K562 (cell line): ENCODE results near the gene GRIK5. TPM values are rescaled to one million over a fixed set of nuclear protein-coding genes. Genes with fewer than 3 reads are reported as not detected.
A peak's percentile ranks its signal among the peaks of the same experiment; 100 is the strongest.

ENCODE experiments used
- CHAMP1 ChIP-seq: fragments of 450-650 bp; IDR thresholded peaks from 2 replicates; pipeline ENCODE4 v1.6.1; 2016; ENCODE audit warnings: mild to moderate bottlenecking
- GATAD2B ChIP-seq: fragments of 450-650 bp; IDR thresholded peaks from 2 replicates; pipeline ENCODE4 v1.6.1; 2017; ENCODE audit warnings: mild to moderate bottlenecking, borderline replicate concordance
- GTF2A2 ChIP-seq: IDR thresholded peaks from 2 replicates; pipeline ENCODE4 v1.6.1; 2016; ENCODE audit warnings: mild to moderate bottlenecking, missing genetic modification characterization, missing compliant biosample characterization
- KLF6 ChIP-seq: fragments of 250-450 bp; sonication (Bioruptor Pico); IDR thresholded peaks from 2 replicates; pipeline ENCODE4 v1.4.0; 2020; ENCODE audit warnings: mild to moderate bottlenecking, moderate library complexity, borderline replicate concordance
- TSC22D4 ChIP-seq: fragments of 450-650 bp; IDR thresholded peaks from 2 replicates; pipeline ENCODE4 v1.6.1; 2016; ENCODE audit warnings: missing genetic modification characterization, missing biosample characterization, control low read depth
- ZKSCAN1 ChIP-seq: fragments of 150-350 bp; IDR thresholded peaks from 2 replicates; pipeline ENCODE4 v1.6.1; 2016; ENCODE audit warnings: low read depth, low read length
- ZNF695 ChIP-seq: fragments of 450-650 bp; formaldehyde crosslinking; IDR thresholded peaks from 2 replicates; pipeline ENCODE4 v1.4.0; 2020; ENCODE audit warnings: mild to moderate bottlenecking, moderate library complexity
- ZNF696 ChIP-seq: fragments of 250-450 bp; sonication (Bioruptor Pico); conservative IDR thresholded peaks from 2 replicates; pipeline ENCODE4 v1.4.0; 2020; ENCODE audit warnings: mild to moderate bottlenecking, moderate library complexity
- ZNF707 ChIP-seq: fragments of 250-450 bp; sonication (Bioruptor Pico); conservative IDR thresholded peaks from 2 replicates; pipeline ENCODE4 v1.8.0; 2022; ENCODE audit warnings: inconsistent platforms, mild to moderate bottlenecking, moderate library complexity
- polyA plus RNA-seq, 8 experiments: library from polyadenylated mRNA; depleted of rRNA in 4 of 8; stranded (reverse) in 5 of 8; unstranded in 3 of 8; fragments of >200 nt; fragmentation: Nextera tagmentation in 2 of 8; fragmentation: Illumina TruSeq in 1 of 8; extraction: Ambion mirVana in 2 of 8; extraction: Trizol in 1 of 8; gene quantifications; 2 replicates each; pipeline versions ENCODE4 v1.2.1 to v1.2.3, GENCODE V29; 2011 to 2014; ENCODE audit warnings: inconsistent platforms in 1 of 8, missing spikeins in 1 of 8
- total RNA-seq, 7 experiments: library from RNA; depleted of rRNA in 6 of 7; stranded (reverse); fragments of >200 nt in 6 of 7; fragmentation: Illumina TruSeq in 2 of 7; extraction: Trizol in 2 of 7; gene quantifications; 2 replicates each; pipeline versions ENCODE4 v1.2.1 to v1.2.3, GENCODE V29; 2011 to 2021; ENCODE audit warnings: low replicate concordance in 1 of 7
- TF ChIP-seq, protein P1 (sequence below): fragments of 450-650 bp; IDR thresholded peaks from 2 replicates; pipeline ENCODE4 v1.6.1; 2016; ENCODE audit warnings: low read depth
- TF ChIP-seq, protein P2 (sequence below): fragments of 450-650 bp; IDR thresholded peaks from 2 replicates; pipeline ENCODE4 v1.6.1; 2017; ENCODE audit warnings: antibody characterized with exemption
- TF ChIP-seq, protein P3 (sequence below): fragments of 250-450 bp; sonication (Bioruptor Pico); IDR thresholded peaks from 2 replicates; pipeline ENCODE4 v1.8.0; 2022; ENCODE audit warnings: moderate library complexity, mild to moderate bottlenecking, inconsistent platforms

GRIK5 gene
- total and polyA plus RNA-seq, 9 of the 15 experiments (the other 6 are each of a cell fraction or from before 2014, with no cell fraction given), result 0.04 to 0.55 (median 0.27) TPM; not detected in 2

DNA sequence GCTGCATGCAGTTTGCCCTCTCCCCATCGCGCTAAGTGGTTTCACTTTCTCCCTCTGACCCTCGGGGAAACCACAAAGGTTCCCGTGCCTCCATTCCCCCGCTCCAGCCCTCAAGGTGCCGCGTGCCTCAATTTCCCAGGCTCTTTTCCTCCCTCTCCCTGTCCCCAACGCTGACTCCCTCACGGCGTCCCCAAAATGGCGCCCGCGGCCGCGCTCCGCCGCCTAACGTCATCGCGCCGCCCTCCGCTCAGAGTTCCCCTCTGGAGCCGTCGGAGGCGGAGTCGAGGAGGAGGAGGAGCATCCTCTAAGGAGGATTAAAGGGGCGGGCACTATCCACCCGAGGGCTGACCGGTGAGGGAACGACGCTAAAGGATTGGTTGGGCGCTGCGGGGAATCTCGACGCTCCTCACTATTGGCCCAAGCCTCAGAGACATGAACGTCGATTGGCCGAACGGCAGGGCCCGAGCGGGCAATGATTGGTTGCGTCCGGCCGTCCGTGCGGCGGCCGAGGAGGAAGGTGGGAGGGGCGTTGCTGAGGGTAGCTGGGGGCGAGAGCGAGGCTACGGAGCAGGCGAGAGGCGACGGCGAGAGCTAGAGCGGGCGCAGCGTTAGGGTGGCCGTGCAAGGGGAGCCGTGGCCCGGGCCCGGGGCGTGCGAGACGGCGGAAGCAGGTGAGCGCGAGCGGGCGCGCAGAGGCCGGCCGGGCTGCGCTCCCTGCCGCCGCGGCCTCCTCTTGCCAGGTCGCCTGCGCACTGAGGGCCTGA is 5.8 kb upstream of the GRIK5 start, which contains the start of gene ZNF574 (continued):
- no peak for TF ChIP-seq CHAMP1
- no peak for TF ChIP-seq KLF6 (CRISPR knock-in tag)
- TF ChIP-seq GATAD2B, result no peak
- TF ChIP-seq, protein P1, sequence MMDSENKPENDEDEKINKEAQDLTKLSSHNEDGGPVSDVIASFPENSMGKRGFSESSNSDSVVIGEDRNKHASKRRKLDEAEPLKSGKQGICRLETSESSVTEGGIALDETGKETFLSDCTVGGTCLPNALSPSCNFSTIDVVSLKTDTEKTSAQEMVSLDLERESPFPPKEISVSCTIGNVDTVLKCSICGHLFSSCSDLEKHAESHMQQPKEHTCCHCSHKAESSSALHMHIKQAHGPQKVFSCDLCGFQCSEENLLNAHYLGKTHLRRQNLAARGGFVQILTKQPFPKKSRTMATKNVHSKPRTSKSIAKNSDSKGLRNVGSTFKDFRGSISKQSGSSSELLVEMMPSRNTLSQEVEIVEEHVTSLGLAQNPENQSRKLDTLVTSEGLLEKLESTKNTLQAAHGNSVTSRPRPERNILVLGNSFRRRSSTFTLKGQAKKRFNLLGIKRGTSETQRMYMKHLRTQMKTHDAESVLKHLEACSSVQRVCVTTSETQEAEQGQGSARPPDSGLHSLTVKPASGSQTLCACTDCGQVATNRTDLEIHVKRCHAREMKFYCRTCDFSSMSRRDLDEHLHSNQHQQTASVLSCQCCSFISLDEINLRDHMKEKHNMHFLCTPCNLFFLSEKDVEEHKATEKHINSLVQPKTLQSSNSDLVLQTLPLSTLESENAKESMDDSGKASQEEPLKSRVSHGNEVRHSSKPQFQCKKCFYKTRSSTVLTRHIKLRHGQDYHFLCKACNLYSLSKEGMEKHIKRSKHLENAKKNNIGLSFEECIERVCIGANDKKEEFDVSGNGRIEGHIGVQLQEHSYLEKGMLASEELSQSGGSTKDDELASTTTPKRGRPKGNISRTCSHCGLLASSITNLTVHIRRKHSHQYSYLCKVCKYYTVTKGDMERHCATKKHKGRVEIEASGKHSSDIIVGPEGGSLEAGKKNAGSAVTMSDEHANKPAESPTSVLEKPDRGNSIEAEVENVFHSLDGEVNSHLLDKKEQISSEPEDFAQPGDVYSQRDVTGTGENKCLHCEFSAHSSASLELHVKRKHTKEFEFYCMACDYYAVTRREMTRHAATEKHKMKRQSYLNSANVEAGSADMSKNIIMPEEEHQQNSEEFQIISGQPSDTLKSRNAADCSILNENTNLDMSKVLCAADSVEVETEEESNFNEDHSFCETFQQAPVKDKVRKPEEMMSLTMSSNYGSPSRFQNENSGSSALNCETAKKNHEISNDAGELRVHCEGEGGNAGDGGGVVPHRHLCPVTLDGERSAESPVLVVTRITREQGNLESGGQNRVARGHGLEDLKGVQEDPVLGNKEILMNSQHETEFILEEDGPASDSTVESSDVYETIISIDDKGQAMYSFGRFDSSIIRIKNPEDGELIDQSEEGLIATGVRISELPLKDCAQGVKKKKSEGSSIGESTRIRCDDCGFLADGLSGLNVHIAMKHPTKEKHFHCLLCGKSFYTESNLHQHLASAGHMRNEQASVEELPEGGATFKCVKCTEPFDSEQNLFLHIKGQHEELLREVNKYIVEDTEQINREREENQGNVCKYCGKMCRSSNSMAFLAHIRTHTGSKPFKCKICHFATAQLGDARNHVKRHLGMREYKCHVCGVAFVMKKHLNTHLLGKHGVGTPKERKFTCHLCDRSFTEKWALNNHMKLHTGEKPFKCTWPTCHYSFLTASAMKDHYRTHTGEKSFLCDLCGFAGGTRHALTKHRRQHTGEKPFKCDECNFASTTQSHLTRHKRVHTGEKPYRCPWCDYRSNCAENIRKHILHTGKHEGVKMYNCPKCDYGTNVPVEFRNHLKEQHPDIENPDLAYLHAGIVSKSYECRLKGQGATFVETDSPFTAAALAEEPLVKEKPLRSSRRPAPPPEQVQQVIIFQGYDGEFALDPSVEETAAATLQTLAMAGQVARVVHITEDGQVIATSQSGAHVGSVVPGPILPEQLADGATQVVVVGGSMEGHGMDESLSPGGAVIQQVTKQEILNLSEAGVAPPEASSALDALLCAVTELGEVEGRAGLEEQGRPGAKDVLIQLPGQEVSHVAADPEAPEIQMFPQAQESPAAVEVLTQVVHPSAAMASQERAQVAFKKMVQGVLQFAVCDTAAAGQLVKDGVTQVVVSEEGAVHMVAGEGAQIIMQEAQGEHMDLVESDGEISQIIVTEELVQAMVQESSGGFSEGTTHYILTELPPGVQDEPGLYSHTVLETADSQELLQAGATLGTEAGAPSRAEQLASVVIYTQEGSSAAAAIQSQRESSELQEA, result no peak
- TF ChIP-seq ZNF695 (CRISPR knock-in tag), result 0 out of 2 replicates have a peak, but pooled peaks have one; percentile 36
- TF ChIP-seq ZNF707, result no peak
- TF ChIP-seq, protein P2, sequence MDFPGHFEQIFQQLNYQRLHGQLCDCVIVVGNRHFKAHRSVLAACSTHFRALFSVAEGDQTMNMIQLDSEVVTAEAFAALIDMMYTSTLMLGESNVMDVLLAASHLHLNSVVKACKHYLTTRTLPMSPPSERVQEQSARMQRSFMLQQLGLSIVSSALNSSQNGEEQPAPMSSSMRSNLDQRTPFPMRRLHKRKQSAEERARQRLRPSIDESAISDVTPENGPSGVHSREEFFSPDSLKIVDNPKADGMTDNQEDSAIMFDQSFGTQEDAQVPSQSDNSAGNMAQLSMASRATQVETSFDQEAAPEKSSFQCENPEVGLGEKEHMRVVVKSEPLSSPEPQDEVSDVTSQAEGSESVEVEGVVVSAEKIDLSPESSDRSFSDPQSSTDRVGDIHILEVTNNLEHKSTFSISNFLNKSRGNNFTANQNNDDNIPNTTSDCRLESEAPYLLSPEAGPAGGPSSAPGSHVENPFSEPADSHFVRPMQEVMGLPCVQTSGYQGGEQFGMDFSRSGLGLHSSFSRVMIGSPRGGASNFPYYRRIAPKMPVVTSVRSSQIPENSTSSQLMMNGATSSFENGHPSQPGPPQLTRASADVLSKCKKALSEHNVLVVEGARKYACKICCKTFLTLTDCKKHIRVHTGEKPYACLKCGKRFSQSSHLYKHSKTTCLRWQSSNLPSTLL, result no peak
- no peak for TF ChIP-seq TSC22D4 (tag)
- no peak for TF ChIP-seq ZNF696 (CRISPR knock-in tag)
- no peak for TF ChIP-seq GTF2A2 (tag)
- TF ChIP-seq ZKSCAN1, result no peak
- TF ChIP-seq, protein P3, sequence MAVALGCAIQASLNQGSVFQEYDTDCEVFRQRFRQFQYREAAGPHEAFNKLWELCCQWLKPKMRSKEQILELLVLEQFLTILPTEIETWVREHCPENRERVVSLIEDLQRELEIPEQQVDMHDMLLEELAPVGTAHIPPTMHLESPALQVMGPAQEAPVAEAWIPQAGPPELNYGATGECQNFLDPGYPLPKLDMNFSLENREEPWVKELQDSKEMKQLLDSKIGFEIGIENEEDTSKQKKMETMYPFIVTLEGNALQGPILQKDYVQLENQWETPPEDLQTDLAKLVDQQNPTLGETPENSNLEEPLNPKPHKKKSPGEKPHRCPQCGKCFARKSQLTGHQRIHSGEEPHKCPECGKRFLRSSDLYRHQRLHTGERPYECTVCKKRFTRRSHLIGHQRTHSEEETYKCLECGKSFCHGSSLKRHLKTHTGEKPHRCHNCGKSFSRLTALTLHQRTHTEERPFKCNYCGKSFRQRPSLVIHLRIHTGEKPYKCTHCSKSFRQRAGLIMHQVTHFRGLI, result no peak
